ENCODE data around the gene PDE5A. TPM values are rescaled to one million over a fixed set of nuclear protein-coding genes. Genes with fewer than 3 reads are reported as not detected.

PDE5A gene
- polyA plus RNA-seq, 1 donor from 2014 or later: 12.9 TPM

DNA sequence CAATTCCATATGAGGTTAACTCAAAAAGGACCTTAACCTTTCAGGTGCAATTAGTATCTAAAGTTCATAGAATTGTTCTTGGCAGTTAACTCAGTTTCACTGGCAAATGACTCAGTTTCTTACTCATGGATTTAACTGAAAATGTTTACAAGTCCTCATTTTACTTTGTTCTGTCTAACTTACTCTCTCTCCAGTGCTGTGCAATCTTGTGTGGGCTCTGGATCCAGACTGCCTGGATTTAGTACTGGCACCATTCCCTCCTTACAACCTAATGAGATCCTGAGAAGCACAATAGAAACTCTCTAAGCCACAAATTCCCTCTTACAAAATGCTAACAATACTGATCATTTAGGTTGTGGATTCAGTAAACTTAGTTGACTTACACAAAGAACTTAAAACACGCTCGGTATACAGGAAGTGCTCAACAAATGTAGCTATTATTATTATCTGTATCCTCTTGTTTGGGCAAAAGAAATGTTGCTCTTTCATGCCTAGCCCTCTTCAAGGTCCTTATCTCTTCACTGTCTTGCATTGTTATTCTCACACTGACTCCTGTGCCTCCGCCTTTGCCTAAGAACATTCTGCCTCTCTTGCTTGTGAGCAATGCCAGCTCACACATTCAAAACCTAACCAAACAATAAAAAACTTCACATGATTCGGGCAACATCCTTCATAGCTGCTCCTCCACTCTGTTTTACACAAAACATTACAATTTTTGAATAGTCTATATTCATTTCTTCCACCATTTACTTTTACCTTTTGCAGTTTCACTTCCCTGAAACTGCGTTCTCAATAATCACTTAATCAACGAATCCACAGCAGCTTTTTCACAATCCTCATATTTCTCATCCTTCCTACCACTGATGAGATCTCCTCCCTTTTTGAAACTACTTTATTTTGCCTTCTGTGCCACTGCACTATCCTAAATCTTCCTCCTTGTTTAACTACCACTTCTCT is 91.8 kb downstream of the PDE5A start:
- H3F3A ChIP-seq (ENCODE audit: insufficient read depth, low read length, poor library complexity, severe bottlenecking): no peaks in the 10 kb centered on the region
- peaks cover 11% of the 10 kb centered on the region for H3K9me3 ChIP-seq (ENCODE audit: low read length)
- no peak overlapping the region for H2AFZ ChIP-seq (ENCODE audit: low read depth, low read length)
- no peak overlapping the region for H3K4me3 ChIP-seq (ENCODE audit: low read length)
- no peak overlapping the region for H3K27ac ChIP-seq (ENCODE audit: low read length)
- no peaks in the 10 kb centered on the region for H3K27me3 ChIP-seq (ENCODE audit: insufficient read depth, low read depth, low read length)
- peaks cover 5% of the 10 kb centered on the region for H3K36me3 ChIP-seq (ENCODE audit: insufficient read depth, low read length)
- no peaks in the 10 kb centered on the region for H4K20me1 ChIP-seq (ENCODE audit: insufficient read depth)
- no peaks in the 10 kb centered on the region for H3K79me2 ChIP-seq (replicated peaks; ENCODE audit: insufficient read depth, low read length)
- no peak for TF ChIP-seq CTCF (IDR thresholded peaks at IDR 0.05; ENCODE audit: poor library complexity, severe bottlenecking)
- TF ChIP-seq TAF1 (IDR thresholded peaks at IDR 0.05; ENCODE audit: low read depth): no peak
- no peak for TF ChIP-seq POLR2AphosphoS5 (IDR thresholded peaks at IDR 0.05)
- no peak for TF ChIP-seq RAD21 (conservative IDR thresholded peaks at IDR 0.05)
- TF ChIP-seq EZH2 (IDR thresholded peaks at IDR 0.05; ENCODE audit: borderline replicate concordance, insufficient read depth, low read length, poor library complexity, severe bottlenecking): no peak
- TF ChIP-seq, protein P1, sequence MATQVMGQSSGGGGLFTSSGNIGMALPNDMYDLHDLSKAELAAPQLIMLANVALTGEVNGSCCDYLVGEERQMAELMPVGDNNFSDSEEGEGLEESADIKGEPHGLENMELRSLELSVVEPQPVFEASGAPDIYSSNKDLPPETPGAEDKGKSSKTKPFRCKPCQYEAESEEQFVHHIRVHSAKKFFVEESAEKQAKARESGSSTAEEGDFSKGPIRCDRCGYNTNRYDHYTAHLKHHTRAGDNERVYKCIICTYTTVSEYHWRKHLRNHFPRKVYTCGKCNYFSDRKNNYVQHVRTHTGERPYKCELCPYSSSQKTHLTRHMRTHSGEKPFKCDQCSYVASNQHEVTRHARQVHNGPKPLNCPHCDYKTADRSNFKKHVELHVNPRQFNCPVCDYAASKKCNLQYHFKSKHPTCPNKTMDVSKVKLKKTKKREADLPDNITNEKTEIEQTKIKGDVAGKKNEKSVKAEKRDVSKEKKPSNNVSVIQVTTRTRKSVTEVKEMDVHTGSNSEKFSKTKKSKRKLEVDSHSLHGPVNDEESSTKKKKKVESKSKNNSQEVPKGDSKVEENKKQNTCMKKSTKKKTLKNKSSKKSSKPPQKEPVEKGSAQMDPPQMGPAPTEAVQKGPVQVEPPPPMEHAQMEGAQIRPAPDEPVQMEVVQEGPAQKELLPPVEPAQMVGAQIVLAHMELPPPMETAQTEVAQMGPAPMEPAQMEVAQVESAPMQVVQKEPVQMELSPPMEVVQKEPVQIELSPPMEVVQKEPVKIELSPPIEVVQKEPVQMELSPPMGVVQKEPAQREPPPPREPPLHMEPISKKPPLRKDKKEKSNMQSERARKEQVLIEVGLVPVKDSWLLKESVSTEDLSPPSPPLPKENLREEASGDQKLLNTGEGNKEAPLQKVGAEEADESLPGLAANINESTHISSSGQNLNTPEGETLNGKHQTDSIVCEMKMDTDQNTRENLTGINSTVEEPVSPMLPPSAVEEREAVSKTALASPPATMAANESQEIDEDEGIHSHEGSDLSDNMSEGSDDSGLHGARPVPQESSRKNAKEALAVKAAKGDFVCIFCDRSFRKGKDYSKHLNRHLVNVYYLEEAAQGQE (IDR thresholded peaks at IDR 0.05; ENCODE audit: borderline replicate concordance): no peak
- no peak for TF ChIP-seq MXI1 (conservative IDR thresholded peaks at IDR 0.05; ENCODE audit: poor library complexity, severe bottlenecking)
- TF ChIP-seq SMC3 (conservative IDR thresholded peaks at IDR 0.05; ENCODE audit: poor library complexity): no peak
- TF ChIP-seq EP300 (conservative IDR thresholded peaks at IDR 0.05; ENCODE audit: poor library complexity, severe bottlenecking): no peak
- no peak overlapping the region for H3K9ac ChIP-seq (ENCODE audit: low read length)
- H3K9me2 ChIP-seq (ENCODE audit: insufficient read depth, low read length): no peaks in the 10 kb centered on the region
- H3K4me2 ChIP-seq (ENCODE audit: low read length): no peak overlapping the region

GRCh38 chr4:119532319-119532718 is 96.3 kb downstream of the PDE5A start:
- no peak overlapping the region for H3K9ac ChIP-seq (ENCODE audit: low read length)
- no peaks in the 10 kb centered on the region for H3F3A ChIP-seq (ENCODE audit: insufficient read depth, low read length, poor library complexity, severe bottlenecking)
- no peaks in the 10 kb centered on the region for H3K79me2 ChIP-seq (replicated peaks; ENCODE audit: insufficient read depth, low read length)
- TF ChIP-seq EZH2 (IDR thresholded peaks at IDR 0.05; ENCODE audit: borderline replicate concordance, insufficient read depth, low read length, poor library complexity, severe bottlenecking) (no peak), EP300 (conservative IDR thresholded peaks at IDR 0.05; ENCODE audit: poor library complexity, severe bottlenecking) (no peak), RAD21 (conservative IDR thresholded peaks at IDR 0.05) (no peak), TAF1 (IDR thresholded peaks at IDR 0.05; ENCODE audit: low read depth) (no peak), SMC3 (conservative IDR thresholded peaks at IDR 0.05; ENCODE audit: poor library complexity) (no peak), CTCF (IDR thresholded peaks at IDR 0.05; ENCODE audit: poor library complexity, severe bottlenecking) (no peak), MXI1 (conservative IDR thresholded peaks at IDR 0.05; ENCODE audit: poor library complexity, severe bottlenecking) (no peak), POLR2AphosphoS5 (IDR thresholded peaks at IDR 0.05) (no peak)
- TF ChIP-seq, protein P1 (IDR thresholded peaks at IDR 0.05; ENCODE audit: borderline replicate concordance): no peak
- H3K4me2 ChIP-seq (ENCODE audit: low read length): no peak overlapping the region
- H3K27ac ChIP-seq (ENCODE audit: low read length): no peak overlapping the region
- peaks cover 5% of the 10 kb centered on the region for H3K36me3 ChIP-seq (ENCODE audit: insufficient read depth, low read length)
- H3K27me3 ChIP-seq (ENCODE audit: insufficient read depth, low read depth, low read length): no peaks in the 10 kb centered on the region
- H2AFZ ChIP-seq (ENCODE audit: low read depth, low read length): no peak overlapping the region
- no peaks in the 10 kb centered on the region for H4K20me1 ChIP-seq (ENCODE audit: insufficient read depth)
- no peaks in the 10 kb centered on the region for H3K9me2 ChIP-seq (ENCODE audit: insufficient read depth, low read length)
- H3K9me3 ChIP-seq (ENCODE audit: low read length): peaks cover 11% of the 10 kb centered on the region
- H3K4me3 ChIP-seq (ENCODE audit: low read length): no peak overlapping the region
